Activated T-cell treated with anti-CD3 and anti-CD28 coated beads, Interleukin-2, amount 50 U/mL, for 48 hours (primary cell): Measurements from ENCODE around the gene NKX2-2.
"Not testable (repeated sequence)": the region's sequence is repeated elsewhere in the genome, so short reads cannot be mapped to it uniquely, and the experiment has no call there.

Experiments used
- DNase-seq, 2 experiments: peaks; one replicate each; pipeline ENCODE4 v3.0.0-alpha.2; 2020

NKX2-2 gene

GRCh38 chr20:21508230-21509078, 5.4 kb downstream of the NKX2-2 start:
- no peak for DNase-seq

DNA sequence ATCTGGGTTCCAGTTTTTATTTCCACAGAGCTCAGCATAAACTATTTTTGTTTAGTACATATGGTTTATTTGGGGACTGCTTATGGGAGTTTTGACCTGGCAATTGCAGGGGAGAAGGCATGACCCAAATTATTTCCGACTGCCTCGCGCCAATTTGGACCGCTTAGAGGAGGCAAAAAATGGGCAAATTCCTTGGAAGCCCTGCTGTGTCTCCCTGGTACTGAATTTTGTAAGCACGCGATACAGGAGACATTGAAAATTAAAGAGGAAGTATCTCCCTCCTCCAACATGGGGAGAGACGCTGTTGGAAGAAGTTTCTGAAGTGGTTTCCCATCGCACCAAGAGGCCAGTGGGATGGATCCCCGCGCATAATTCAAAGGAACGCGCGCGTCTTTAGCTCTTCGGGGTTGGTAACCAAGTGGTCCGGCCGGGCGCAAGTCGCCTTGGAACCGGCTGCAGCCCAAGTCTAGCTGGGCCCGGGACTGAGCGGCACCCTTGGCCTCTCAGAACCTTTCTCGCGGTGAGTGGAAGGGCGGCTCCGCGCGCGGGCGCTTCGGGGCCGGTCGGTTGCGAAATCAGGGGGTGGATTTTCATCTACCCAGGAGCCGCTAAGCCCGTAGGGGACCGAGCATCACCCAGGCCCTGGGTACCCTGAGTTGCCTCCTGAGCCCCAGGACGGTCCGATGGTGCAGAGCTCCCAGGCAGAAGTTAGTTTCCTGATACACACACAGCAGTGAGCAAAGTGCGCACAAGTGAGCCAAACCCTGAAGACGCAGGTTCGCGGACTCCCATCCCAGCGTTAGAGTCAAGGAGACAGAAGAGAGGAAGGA, 6.2 kb downstream of the NKX2-2 start:
- peak in 1 of 2 experiments; percentile 29 for DNase-seq

DNA sequence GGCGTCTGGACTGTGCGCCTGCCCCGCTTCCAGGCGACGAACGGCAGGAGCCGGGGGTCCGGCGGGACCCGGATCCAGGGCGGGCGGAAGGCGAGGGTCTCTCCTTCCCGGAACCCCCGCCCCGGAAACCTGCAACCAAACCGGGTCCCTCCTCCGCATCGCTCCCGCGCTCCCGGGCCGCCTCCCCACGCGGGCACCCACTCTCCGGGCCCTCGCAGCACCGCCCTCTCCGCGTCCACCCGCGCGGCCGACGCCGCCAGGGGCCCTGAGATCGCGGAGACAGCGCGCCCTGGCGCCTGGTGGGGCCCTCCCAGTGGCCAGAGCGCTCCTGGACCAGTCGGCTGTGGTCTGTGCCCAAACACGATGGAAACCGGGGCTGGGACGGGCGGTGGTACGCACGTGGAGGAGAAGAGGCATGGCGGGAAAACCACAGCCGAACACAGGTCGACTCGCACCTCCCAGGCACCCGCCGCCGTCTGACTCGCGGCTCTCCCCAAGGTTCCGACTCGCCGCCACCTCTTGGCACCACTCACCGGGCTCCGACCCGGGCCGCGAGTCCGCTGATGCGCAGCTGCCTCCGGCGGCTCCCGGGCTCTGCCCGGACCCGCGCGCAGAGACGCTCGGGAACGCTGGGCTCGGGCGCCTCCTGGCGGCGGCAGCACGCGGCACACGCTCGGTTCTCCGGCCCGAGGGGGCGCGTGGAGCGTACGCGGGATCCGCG, 7.9 kb downstream of the NKX2-2 start:
- peak; percentile 83 to 87 for DNase-seq

- DNase-seq = peak; percentile 93 to 94
These were observed 8.6 kb downstream of the NKX2-2 start for GRCh38 chr20:21505161-21505809.

- DNase-seq = no peak
These were observed 9.5 kb downstream of the NKX2-2 start for GRCh38 chr20:21504323-21504722.

DNA sequence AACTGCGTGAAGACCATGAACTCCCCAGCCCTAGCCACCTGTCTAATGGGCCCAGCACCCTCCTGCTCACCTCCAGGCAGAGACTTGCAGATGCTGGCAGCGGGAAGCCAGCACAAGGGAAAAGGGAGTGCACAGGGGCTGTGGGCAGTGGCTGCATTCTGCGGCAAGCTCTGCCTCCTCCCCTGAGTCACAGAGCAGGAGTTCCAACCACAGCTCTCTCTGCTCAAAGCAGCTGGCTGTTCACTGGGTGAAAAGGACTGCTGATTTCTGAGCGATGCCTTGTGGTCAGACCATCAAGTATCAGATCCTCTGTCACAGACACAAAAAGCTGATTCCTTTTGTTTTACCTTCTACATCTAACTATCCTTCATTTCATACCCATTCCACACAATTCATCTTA, 10.5 kb downstream of the NKX2-2 start:
- DNase-seq = peak; percentile 41 to 57

GRCh38 chr20:21501184-21501583, 12.7 kb downstream of the NKX2-2 start:
- no peak for DNase-seq

- DNase-seq = no peak
These were observed 13.3 kb downstream of the NKX2-2 start for GRCh38 chr20:21500599-21500998.

GRCh38 chr20:21499641-21500040, 14.2 kb downstream of the NKX2-2 start:
- DNase-seq = no peak

DNA sequence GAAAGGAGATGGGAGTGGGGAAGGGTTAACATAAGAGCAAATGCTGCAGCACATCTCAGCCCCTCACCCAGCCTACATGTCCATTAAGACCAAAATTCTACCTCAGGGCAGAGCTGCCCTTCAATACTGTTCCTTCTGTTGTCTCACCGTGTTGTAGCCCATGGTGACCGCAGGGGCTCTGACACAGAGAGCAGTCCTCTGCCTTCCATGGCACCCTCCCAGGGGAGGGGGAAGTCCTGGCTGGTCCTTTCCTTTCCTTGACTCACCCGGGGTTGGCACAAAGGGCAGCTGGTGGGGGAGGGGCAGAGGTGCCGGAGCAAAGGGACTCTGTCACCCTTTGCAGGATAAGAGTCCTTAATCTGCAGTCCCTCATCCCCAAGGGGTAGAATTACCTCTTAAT, 15.2 kb downstream of the NKX2-2 start:
- DNase-seq = no peak

DNA sequence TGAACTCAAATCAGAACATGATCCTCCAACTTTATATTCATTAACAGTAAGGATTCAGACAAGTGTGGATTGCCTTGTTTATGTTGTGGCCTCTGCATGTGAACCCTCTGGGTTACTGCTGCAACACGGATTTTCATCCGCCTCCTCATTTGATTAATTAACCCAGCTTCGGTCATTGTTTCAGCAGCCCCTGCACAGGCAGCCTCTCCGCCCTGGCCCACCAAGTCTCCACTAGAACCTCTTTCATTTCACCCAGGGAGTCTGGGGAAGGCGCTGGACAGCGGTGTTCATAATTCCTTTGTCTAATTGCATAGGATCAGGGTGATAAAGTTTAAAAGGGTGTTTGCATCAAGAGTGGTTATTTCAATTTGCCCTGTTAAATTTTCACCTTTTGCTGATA, 15.7 kb downstream of the NKX2-2 start:
- no peak for DNase-seq

DNA sequence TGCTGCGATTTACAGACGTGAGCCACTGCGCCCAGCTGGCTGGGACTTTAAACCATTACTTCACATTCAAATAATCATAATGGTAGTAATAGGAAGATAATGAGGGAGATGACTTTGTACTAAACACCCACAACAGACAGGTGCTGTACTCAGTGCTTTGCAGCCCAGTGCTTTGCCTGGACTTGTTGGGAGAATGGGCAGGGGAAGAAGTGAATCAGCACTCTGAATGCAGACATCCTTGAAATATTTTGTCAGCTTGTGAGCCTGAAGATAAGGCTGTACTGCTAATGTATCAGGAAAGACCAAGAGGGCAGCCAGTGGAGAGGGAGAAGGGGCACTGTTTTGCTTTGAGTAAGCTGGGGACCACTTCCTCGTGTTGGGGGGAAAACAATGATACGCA, 17.4 kb downstream of the NKX2-2 start:
- DNase-seq = no peak

DNA sequence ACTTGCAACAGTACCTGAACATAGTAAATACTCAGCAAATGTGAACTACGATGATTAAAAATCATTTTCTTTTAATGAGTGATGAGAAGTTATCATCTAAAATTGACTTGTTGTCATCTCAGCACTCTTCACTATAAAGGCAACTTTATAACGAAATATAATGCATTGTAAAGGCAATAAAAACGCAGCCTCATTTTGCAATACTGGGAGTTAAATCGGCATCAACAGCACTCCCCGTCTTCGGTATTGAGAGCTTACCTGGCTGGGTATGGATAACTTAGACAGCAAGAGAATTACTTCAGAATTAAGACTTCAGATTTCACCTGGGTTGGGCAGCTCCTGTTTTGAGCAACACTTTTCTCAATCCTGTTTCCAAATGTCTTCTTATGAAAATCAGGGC, 20.8 kb downstream of the NKX2-2 start:
- no peak for DNase-seq

- DNase-seq = no peak
These were observed 23.8 kb downstream of the NKX2-2 start for GRCh38 chr20:21490105-21490504.

DNA sequence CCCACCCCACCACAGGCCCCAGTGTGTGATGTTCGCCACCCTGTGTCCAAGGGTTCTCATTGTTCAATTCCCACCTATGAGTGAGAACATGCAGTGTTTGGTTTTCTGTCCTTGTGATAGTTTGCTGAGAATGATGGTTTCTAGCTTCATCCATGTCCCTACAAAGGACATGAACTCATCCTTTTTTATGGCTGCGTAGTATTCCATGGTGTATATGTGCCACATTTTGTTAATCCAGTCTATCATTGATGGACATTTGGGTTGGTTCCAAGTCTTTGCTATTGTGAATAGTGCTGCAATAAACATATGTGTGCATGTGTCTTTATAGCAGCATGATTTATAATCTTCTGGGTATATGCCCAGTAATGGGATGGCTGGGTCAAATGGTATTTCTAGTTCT, 33.7 kb downstream of the NKX2-2 start:
- DNase-seq = not testable (repeated sequence)

DNA sequence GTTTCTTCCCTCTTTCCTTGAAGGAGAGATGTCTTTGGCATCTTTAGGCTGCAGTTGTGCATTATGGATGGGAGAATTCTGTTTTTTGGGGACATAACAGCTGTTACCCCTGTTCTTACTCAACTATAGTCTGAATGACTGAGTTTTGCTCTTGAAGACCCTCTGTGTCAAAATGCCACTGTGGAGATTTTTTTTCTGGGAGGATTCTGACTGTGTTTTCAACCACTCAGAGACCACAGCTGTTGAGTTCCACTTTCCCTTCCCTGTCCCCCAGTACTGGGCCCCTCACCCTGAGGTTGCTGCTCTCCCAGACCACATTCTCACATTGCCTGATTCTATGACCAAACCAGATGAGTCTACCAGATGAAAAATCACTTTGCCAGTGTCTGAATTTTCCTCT, 48.1 kb downstream of the NKX2-2 start:
- DNase-seq = no peak

- DNase-seq = no peak
These were observed 48.9 kb downstream of the NKX2-2 start for GRCh38 chr20:21464916-21465315.
